Spleen (tissue), 11 donors: ENCODE results near the gene TSPAN14. TPM values are rescaled to one million over a fixed set of nuclear protein-coding genes. Genes with fewer than 3 reads are reported as not detected.
"Not testable (repeated sequence)": the region's sequence is repeated elsewhere in the genome, so short reads cannot be mapped to it uniquely, and the experiment has no call there.

Experiments used
- DNase-seq: peaks from one replicate; pipeline ENCODE4 v3.0.0-alpha.2; 2020
- H3K27ac ChIP-seq, 8 donors: fragments of 200-600 bp; sonication (generic) in 7 of 8; 1 replicate in 4 of 8; 2 replicates in 4 of 8; pipeline versions ENCODE4 v1.5.0 to v1.8.0; 2016 to 2021; ENCODE audit warnings: inconsistent platforms in 4 of 8, mild to moderate bottlenecking in 4 of 8, moderate library complexity in 1 of 8
- H3K27me3 ChIP-seq, 7 donors: fragments of 200-600 bp; sonication (generic) in 6 of 7; replicated peaks in 1 of 7; 1 replicate in 4 of 7; 2 replicates in 3 of 7; pipeline versions ENCODE4 v1.5.0 to v1.8.0; 2016 to 2021; ENCODE audit warnings: inconsistent platforms in 3 of 7, mild to moderate bottlenecking in 1 of 7
- H3K36me3 ChIP-seq, 6 donors: fragments of 200-600 bp; sonication (generic) in 5 of 6; 1 replicate in 4 of 6; 2 replicates in 2 of 6; pipeline versions ENCODE4 v1.5.0 to v1.8.0; 2016 to 2021; ENCODE audit warnings: inconsistent platforms in 2 of 6
- H3K4me1 ChIP-seq, 6 donors: fragments of 200-600 bp; sonication (generic) in 5 of 6; 1 replicate in 3 of 6; 2 replicates in 3 of 6; pipeline versions ENCODE4 v1.5.0 to v1.8.0; 2016 to 2021; ENCODE audit warnings: inconsistent platforms in 3 of 6
- H3K4me3 ChIP-seq, 8 donors: fragments of 200-600 bp; sonication (generic) in 7 of 8; 1 replicate in 4 of 8; 2 replicates in 4 of 8; pipeline versions ENCODE4 v1.5.0 to v1.8.0; 2016 to 2021; ENCODE audit warnings: inconsistent platforms in 4 of 8, mild to moderate bottlenecking in 4 of 8, moderate library complexity in 2 of 8
- H3K9me3 ChIP-seq, 8 donors: fragments of 200-600 bp; sonication (generic) in 7 of 8; 1 replicate in 4 of 8; 2 replicates in 4 of 8; pipeline versions ENCODE4 v1.5.0 to v1.8.0; 2016 to 2021; ENCODE audit warnings: inconsistent platforms in 4 of 8
- CTCF ChIP-seq, 11 experiments: fragments of 200-600 bp in 7 of 11; fragments of 450-650 bp in 4 of 11; sonication (generic) in 4 of 11; IDR thresholded peaks in 8 of 11; conservative IDR thresholded peaks in 3 of 11; 1 replicate in 7 of 11; 2 replicates in 4 of 11; pipeline versions ENCODE4 v1.4.0 to v1.8.0; 2016 to 2021; ENCODE audit warnings: antibody characterized with exemption in 11 of 11, inconsistent platforms in 4 of 11, mild to moderate bottlenecking in 1 of 11
- POLR2A ChIP-seq, 3 donors: fragments of 450-650 bp; IDR thresholded peaks; one replicate each; pipeline ENCODE4 v1.5.1; 2017; ENCODE audit warnings: antibody characterized with exemption in 3 of 3, mild to moderate bottlenecking in 1 of 3
- POLR2AphosphoS5 ChIP-seq, 3 donors: sonication (generic); formaldehyde crosslinking; IDR thresholded peaks; one replicate each; pipeline ENCODE4 v1.5.1; 2017; ENCODE audit warnings: antibody characterized with exemption in 3 of 3
- WGBS, 5 donors: extraction: QIAGEN DNeasy Blood & Tissue Kit in 3 of 5; methylation state at CpG; one replicate each; pipeline versions ENCODE4 v1.1.5 to v1.1.7; 2013 to 2018; 5-methylcytosine and 5-hydroxymethylcytosine counted together
- intact Hi-C: fragments of 100-400 bp; cut with DNase I; formaldehyde crosslinking; loops from one replicate; pipeline ENCODE4 v1.15.0; 2023; ENCODE audit warnings: low total_unique reads
- polyA plus RNA-seq, 3 donors: library from polyadenylated mRNA; stranded (reverse); fragments of 200-250 nt; gene quantifications; one replicate each; pipeline ENCODE4 v1.2.1, GENCODE V29; 2013
- total RNA-seq, 7 donors: library from RNA; depleted of rRNA in 3 of 7; stranded (reverse); fragments of >200 nt in 3 of 7; fragmentation: NEBNext Ultra II Directional in 4 of 7; extraction: Animal tissue kit (Norgen Biotek cat#: 25700) in 4 of 7; gene quantifications; one replicate each; pipeline versions ENCODE4 v1.1.0 to v1.2.1, GENCODE V29; 2016 to 2021
- donor health status: healthy with polysubstance abuse.
- donor health status: DM: no; HTN: no; CAD: no; lungs with moderate emphysema.
- donor health status: DM: no; HTN: no; CAD: no.
- donor health status: Bipolar disorder and iron deficiency.
- donor health status: healthy.
- donor health status: DM: no; HTN: no; CAD: no.
- donor health status: DM: yes; HTN: yes; CAD: no.

Gene TSPAN14
- total and polyA plus RNA-seq, 10 donors: 13.3 to 172 (median 108) TPM

GRCh38 chr10:80415734-80416478 lies 38.2 kb upstream of the TSPAN14 start:
- no peaks in the 10 kb centered on the region for H3K9me3 ChIP-seq
- 79 to 94% (median 86%) methylated on average over 3 of the region's 3 CpGs for WGBS, 5 donors
- H3K4me1 ChIP-seq: peaks cover 0 to 30% (median 5%) of the 10 kb centered on the region in 6 donors
- no peaks in the 10 kb centered on the region for H3K27me3 ChIP-seq
- no peaks in the 10 kb centered on the region for H3K36me3 ChIP-seq
- intact Hi-C loops: no loop called here
- no peak overlapping the region for H3K4me3 ChIP-seq
- H3K27ac ChIP-seq: no peak overlapping the region
- TF ChIP-seq POLR2A (IDR thresholded peaks at IDR 0.05): no peak
- no peak for TF ChIP-seq POLR2AphosphoS5 (IDR thresholded peaks at IDR 0.05)
- no peak for TF ChIP-seq CTCF (IDR thresholded peaks at IDR 0.05 in 8 of 11, conservative IDR thresholded peaks at IDR 0.05 in 3 of 11)
- DNase-seq: no peak

- no peaks in the 10 kb centered on the region for H3K27me3 ChIP-seq
- no peak overlapping the region for H3K4me3 ChIP-seq
- 82 to 90% (median 87%) methylated on average over 15 of the region's 15 CpGs for WGBS, 5 donors
- H3K4me1 ChIP-seq: peaks cover 0 to 29% (median 3%) of the 10 kb centered on the region in 6 donors
- no peaks in the 10 kb centered on the region for H3K36me3 ChIP-seq
- no peaks in the 10 kb centered on the region for H3K9me3 ChIP-seq
- DNase-seq: no peak
- intact Hi-C loops: no loop called here
- H3K27ac ChIP-seq: no peak overlapping the region
- TF ChIP-seq POLR2AphosphoS5 (IDR thresholded peaks at IDR 0.05): no peak
- no peak for TF ChIP-seq CTCF (IDR thresholded peaks at IDR 0.05 in 8 of 11, conservative IDR thresholded peaks at IDR 0.05 in 3 of 11)
- no peak for TF ChIP-seq POLR2A (IDR thresholded peaks at IDR 0.05)
Observed at GRCh38 chr10:80416479-80417098, 37.5 kb upstream of the TSPAN14 start.

- WGBS, 5 donors: 88 to 92% (median 90%) methylated on average over 6 of the region's 6 CpGs
Observed at GRCh38 chr10:80417256-80417655, 36.9 kb upstream of the TSPAN14 start.

GRCh38 chr10:80421050-80421706 lies 32.9 kb upstream of the TSPAN14 start:
- Histone ChIP-seq H3K27me3 (no peaks in the 10 kb centered on the region), H3K27ac (no peak overlapping the region), H3K36me3 (peaks cover 0 to 22% (median 0%) of the 10 kb centered on the region in 6 donors), H3K4me1 (peaks cover 0 to 18% (median 7%) of the 10 kb centered on the region in 6 donors), H3K4me3 (no peak overlapping the region), H3K9me3 (no peaks in the 10 kb centered on the region)
- 67 to 88% (median 73%) methylated on average over 5 of the region's 5 CpGs for WGBS, 5 donors
- no peak for DNase-seq
- intact Hi-C loops: no loop called here
- no peak for TF ChIP-seq POLR2A (IDR thresholded peaks at IDR 0.05)
- no peak for TF ChIP-seq CTCF (IDR thresholded peaks at IDR 0.05 in 8 of 11, conservative IDR thresholded peaks at IDR 0.05 in 3 of 11)
- no peak for TF ChIP-seq POLR2AphosphoS5 (IDR thresholded peaks at IDR 0.05)

More at GRCh38 chr10:80417256-80417655, 36.9 kb upstream of the TSPAN14 start:
- H3K4me3 ChIP-seq, H3K36me3 ChIP-seq, H3K27ac ChIP-seq, H3K27me3 ChIP-seq, DNase-seq, H3K9me3 ChIP-seq, intact Hi-C loops: not testable (repeated sequence)
- peaks cover 0 to 35% (median 7%) of the 10 kb centered on the region in 6 donors for H3K4me1 ChIP-seq
